GM18502 (cell line): ENCODE data around the gene MEGF6.

Source experiments
- ATAC-seq: cut with Tn5 transposase; IDR thresholded peaks from one replicate; pipeline ENCODE4 v1.9.1; 2021; ENCODE audit warnings: mild to moderate bottlenecking; ENCODE audit not compliant: unreplicated experiment, poor library complexity

The MEGF6 gene

DNA sequence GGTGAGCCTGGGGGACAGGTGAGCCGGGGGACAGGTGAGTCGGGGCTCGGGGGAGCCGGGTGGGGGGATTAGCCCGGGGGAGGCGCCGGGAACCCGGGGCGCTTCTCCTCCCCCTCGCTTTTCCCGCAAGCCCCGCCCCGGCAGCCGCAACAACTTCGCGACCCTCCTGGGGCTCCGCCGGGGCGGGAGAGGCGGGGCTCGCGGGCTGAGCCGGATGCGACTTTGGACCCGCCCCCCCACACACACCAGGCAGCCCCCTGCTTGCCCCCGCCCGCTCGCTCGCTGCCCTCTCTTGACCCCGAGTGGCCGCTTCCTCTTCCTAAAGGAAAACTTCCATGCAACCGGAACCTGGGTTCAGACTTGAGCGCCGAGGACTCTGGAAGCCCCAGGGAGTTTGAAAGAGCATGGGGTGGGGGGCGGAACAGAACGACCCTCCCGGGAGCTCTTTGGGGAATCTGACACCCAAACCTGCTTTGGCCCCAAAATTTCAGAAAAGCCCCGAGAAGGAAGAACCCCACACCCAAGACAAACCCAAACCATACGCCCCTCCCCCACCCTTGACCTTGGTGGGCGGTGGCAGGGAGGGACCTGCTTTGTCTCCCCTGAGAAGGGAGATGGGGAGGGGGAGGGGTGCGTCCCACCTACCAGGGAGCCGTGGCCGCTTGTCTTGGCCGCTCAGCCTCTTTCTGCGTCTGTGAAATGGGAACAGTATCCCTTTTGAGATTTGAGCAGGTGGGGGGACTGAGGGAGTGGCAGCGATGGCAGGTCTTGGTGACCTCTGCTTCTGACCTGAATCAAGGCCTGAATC lies 156.3 kb downstream of the MEGF6 start:
- ATAC-seq, result no peak

DNA sequence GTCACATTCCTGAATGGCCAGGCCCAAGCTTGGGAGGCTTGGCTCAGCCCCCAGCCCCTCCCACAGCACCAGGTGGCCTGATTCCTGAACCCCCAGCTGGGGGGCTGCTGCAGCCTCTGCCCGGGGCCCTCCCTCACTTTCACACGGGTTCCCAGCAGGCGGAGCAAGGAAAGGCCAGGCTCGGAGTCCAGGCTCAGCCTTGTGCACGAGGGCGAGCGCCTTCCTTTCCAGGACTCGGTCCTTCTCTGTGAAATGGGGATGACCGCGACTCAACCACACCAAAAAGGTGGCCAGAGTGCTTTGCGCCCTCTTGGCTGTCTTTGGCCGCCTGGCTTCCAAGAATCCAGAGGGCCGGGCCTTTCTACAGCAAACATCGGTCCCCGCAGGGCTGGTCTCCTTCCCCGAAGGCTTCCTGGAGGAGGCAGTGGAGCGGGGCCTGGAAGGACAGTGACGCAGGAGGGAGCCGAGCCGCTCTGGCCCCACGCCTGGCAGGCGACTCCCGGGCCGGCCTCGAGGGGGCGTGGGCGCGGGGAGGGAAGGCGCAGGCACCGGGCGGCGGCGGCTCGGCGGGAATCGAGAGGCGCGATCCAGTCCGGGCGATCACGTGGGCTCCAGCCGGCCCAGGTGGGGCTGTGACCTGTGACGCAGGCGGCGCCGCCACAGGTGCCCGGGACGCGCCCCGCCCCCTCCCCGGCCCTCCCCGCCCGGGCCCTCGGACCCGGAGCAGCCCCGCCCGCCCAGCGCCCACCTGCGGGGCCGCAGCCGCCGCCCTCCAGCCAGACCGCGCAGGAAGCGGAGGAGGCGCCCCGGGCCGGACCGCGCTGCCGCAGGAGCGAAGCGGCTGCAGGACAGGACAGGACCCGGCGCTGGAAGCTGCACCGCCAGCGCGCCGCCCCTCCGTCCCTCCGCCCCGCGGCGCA lies 157.2 kb downstream of the MEGF6 start, which contains the start of gene ARHGEF16:
Gene ARHGEF16, plus strand, starts transcription at position 775 of the 920 bp plus-strand sequence. CDS start 8,420 bp downstream, outside the sequence.
- no peak for ATAC-seq

DNA sequence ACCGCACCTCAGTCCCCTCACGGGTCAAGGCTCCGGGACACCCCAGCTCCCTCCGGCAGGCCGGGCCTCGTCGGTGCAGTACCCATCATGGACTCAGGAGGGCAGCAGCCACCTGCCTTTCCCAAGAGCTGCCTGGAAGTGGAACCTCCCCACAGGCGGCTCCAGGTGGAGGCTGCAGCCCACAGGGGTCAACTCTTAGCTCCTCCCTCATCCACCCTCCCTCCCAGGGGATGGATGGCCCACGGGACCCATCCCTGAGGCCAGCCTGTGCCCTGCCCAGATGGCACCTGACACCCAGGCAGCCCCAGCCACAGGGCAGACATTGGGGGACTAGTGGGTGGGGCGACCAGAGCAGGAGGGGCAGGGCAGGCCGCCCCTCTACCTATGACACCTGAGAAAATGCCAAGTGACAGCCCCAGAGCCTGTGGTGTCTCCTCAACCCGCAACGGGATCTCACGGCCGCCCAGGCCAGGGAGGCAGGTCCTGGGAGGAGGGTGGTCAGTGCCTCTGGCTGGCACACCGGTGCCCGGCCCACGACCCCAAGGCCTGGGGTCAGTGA lies 158.0 kb downstream of the MEGF6 start:
- ATAC-seq, result no peak

DNA sequence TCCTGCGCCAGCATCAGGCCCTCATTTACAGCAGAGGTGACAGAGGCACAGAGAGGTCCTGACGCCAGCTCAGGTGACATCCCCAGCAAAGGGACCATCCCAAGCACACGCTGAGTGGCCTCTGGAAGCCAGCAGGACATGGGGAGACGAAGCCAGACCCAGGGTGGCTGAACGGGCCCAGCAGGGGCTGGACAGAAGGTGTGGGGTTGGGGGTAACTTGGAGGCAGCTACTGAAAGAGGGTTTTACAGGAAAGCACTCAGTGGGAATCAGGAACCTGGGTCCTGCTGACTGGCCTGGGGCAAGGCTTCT lies 158.5 kb downstream of the MEGF6 start:
- no peak for ATAC-seq

DNA sequence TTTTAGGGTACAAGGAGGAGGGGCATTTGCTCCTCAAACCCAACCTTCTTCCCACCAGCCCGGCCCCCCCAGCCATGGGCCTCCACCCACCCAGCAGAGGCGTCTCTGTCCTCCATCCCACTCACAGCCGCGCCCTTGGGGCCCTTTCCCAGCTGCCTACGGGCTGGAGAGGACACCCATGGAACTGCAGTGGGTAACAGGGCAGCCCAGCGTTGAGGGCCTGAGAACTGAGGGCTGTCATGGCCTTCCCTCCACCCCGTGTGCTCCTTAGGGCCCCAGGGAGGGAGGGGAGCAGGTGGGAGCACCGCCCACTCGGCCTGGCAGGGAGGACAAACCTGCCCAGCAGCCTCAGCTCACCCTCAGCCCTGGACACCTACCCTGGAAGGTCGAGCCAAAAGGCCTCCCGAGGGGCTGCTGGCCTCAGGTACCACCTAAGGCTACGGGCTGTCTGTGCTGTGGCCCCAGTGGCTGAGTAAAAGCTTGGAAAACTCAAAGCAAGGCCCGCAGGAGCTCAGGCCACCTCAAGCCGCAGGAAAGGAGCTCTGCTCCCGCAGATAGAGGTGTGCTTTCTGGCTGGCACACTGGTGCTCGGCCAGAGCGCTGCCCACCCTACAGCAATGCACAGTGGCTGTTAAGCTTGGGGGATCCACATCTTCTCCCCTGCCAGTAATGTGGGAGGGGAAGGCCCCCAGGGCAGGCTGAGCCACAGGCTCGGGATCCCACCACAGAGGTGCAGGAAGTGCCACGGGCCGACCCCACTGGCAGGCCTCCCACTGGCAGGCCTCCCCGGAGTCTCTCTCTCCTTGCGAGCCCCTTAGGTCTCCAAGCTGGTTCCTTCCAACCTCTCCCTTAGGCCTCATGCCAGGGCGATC lies 159.1 kb downstream of the MEGF6 start:
- ATAC-seq, result no peak

DNA sequence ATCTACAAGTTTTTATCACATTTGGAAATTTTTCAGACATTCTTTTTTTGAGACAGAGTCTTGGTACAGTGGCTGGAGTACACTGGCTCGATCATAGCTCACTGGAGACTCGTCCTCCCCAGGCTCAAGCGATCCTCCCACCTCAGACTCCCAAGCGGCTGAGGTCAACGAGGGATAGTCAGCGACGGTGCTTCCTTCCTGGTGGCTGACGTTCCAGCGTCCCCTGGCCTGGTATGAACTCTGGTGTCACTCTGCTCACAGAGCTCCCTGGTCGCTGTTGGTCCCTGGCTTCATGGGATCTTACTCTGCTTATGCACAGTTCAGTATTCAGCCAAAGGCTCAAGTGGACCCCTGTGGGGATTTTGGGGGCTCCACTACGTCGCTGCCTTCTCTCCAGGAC lies 160.3 kb downstream of the MEGF6 start:
- no peak for ATAC-seq

DNA sequence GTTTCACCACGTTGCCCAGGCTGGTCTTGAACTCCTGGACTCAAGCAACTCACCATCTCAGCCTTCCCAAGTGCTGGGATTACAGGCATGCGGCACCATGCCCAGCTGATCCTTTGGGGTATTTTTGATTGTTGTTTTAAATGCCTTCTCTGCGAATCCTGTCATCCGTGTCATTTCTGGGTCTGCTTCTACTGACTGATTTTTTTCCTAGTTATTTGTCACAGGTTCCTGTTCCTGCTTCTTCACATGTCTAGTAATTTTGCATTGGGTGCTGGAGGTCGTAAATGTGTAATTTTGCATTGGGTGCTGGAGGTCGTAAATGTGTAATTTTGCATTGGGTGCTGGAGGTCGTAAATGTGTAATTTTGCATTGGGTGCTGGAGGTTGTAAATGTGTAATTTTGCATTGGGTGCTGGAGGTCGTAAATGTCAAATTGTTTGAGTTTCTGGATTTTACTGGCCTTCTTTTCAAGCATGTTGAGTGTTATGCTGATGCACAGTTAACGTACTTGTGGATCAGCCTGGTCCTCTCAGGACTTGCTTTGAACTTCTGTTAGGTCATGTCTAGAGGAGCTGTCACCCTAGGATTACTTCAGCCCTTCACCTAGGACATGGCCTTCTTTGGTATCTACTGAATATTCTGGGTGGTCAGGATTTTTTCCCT lies 161.0 kb downstream of the MEGF6 start:
- ATAC-seq, result no peak

DNA sequence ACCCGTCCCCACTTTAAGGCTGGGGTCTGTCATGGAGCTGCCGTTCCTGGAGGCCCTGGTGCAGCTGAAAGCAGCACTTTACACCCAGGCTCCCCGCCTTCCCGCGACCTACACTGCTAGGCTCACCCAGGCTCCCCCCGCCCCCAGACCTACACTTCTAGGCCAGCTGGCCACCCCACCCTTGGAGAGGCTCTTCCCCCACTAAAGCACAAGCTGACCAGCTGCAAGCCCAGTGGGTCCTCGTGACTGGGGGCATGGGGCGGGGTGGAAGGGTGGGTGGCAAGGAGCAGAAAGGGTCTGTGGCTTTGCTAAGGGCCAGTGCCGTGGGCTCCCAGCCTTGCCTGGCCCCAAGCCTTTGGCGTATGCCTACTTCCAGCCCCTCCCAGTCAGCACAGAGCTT lies 166.6 kb downstream of the MEGF6 start:
- no peak for ATAC-seq

DNA sequence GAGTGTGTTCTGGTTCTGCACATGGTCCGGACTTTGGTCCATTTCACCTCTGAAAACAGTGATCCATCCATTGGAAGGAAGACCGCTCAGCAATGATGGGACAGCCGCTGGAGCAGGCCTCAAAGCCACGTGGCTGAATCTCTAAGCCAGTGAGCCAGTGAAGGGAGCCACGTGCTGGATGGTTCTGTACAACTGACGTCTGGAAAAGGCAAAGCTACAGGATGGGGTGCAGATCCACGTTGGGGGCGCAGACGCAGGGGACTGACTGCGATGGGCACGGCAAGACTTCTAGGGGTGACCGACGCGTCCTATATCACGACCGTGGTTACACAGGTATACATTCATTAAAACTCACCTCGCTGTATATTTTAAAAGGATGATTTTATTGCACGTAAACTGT lies 167.0 kb downstream of the MEGF6 start:
- ATAC-seq, result no peak

DNA sequence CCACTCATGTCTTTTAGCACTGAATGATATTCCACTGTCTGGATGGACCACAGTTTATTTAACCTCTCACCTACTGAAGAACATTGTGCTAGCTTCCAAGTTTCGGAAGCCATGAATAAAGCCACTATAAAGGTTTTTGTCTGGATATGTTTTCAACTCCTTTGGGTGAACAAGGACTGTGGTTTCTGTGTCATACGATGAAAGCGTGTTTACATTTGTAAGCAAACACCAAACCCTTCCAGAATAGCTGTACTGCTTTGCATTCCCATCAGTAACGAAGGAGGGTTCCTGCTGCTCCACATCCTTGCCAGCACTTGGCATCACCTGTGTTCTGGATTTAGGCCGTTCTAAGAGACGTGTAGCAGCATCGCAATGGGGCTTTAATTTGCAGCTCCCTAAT lies 167.5 kb downstream of the MEGF6 start:
- ATAC-seq, result no peak

DNA sequence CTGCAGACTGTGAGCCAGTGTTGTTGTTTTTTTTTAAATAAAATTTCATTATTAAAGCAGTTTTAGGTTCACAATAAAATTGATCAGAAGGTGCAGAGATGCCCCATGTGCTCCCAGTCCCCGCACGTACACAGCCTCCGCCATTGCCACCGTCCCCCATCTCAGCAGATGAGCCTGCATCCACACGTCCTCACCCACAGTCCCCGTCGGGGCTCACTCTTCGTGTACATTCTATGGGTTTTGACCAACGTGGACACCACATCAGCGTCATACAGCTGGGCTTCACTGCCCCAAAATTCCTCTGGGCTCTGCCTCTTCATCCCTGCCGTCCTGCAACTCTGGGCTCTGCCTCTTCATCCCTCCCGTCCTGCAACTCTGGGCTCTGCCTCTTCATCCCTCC lies 168.4 kb downstream of the MEGF6 start:
- no peak for ATAC-seq

DNA sequence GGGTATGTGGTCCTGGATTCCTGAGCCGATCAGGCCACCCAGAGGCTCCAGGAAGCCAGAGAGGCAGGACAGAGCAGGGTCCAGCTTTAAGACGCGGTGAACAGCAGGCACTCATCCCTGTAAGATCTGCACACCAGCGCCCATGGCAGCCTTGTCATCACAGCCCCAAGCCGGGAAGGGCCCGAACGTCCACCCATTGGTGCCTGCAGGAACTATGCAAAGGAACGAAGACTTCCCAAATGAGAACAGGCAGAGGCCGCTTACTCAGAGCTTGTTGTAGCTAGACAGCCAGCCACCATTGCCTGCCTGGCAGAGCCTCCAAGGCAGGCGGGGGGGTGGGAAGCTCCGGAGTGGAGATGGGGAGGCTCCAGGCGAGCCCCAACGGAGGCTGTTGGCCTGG lies 169.0 kb downstream of the MEGF6 start:
- no peak for ATAC-seq

DNA sequence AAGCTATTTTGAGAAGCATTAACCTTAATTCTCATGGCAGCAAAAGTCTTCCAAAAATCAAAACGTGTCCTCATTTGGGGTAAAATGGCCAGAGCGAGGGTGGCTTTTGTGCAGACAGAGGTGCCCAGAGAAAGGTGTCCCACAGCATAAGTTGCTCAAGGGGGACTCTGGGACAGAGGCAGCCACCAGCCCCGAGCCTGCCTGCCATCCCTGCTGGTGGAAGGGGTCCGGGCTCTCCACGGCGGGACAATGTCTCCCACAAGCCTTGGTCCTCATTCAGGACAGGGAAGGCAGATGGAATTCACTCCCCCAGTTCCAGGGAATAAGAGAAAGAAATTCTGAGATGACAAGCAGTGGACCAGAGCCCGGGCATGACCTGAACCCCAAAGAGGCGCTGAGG lies 169.4 kb downstream of the MEGF6 start:
- no peak for ATAC-seq

DNA sequence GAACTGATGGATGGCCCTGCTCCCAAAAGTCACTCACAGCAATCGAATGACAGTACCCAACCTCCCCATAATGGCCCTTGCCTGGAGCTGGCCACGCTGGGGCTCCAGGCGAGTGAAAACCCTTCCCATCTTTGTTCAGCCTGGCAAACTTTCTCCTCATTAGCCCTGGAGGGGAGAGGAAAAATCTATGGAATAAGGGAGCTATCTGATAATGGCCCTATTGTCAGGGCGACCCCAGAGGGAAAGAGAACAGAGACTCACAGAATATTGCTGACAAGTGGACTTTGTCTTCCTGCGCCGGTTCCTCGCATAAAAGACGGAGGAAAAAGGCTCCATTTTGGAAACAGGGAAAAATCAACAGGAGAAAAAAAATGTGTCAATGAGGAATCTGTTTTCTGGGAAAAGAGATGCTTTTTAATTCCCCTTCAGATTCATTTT lies 169.9 kb downstream of the MEGF6 start:
- no peak for ATAC-seq

DNA sequence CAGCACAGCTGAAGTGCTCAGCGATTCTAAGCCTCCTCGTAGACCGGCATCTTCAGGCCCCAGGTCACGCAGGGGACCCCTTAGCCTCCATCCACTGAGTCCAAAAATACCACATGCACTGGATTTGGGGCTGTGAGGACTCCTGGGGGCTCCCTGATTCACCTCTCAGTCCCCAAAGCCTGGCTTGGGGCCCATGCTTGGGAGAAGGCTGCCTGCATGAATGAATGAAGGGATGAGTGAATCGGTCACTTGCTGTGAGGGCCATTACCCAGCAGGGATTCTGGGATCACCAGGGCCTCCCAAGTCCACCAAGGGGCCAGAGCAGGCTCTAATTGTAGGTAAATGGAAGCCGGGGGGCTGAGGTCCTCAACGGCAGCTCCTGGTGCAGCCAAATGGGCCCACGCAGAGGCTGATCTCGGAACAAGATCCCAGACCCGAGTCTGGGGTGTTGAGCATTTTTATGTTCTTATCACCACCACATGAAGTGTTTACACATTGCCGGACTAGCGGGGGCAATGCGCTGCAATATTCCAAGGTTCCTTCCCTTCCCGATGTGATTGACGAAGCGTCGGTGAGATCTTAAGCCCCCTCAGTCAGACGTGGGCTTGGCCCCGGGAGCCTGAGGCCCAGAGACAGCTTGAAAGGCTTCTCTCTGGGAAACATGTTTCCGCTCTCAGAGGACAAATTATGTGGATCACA lies 170.4 kb downstream of the MEGF6 start:
- ATAC-seq, result no peak

DNA sequence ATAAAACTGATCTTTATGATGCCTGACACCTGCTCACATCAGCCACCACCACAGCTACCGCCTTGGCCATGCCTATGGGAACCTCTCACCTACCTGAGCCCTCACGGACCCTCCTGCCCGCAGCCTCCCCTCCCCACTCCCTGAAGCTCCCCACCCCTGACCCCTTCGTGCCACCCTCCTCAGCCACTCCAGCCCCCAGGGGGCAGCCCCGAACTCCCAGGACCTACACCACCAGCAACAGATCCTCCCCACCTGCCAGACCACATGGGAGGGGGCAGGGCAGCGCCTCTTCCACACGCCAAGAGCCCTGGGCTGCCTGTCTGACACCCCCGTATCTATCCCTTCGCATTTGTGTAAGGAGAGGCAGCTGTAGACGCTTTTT lies 171.0 kb downstream of the MEGF6 start:
- no peak for ATAC-seq
